Thyroid gland (tissue), 4 donors: ENCODE measurements around the gene GCC2.

ENCODE experiments used
- POLR2A ChIP-seq, 2 donors: fragments of 450-650 bp; IDR thresholded peaks; one replicate each; pipeline ENCODE4 v1.6.1; 2017; ENCODE audit warnings: antibody characterized with exemption in 2 of 2, mild to moderate bottlenecking in 2 of 2, moderate library complexity in 1 of 2
- TF ChIP-seq, protein P1 (sequence below), 6 experiments: fragments of 200-600 bp in 3 of 6; fragments of 450-650 bp in 3 of 6; sonication (generic) in 3 of 6; IDR thresholded peaks; one replicate each; pipeline ENCODE4 v1.5.1; 2016 to 2019; ENCODE audit warnings: antibody characterized with exemption in 6 of 6, mild to moderate bottlenecking in 2 of 6, inconsistent platforms in 1 of 6, moderate library complexity in 1 of 6

DNA sequence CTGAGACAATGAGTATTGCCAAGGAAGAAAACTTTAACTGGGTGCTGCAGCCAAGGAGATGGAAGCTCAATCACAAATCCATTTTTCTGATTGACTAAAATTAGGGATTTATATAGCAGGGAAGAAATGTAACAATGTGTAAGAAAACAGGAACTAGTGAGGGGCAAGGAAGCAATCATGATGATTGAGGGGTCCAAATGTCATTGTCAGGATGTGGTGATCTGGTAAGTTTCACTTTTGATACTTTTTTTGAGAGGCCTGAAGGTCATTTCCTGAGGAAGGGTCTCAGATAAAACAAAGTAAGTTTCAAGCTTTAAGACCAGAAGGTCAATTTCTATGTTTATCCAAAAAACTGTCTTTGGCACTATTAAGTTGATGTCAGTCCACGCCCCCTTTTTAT is 12.0 kb upstream of the GCC2 start:
- TF ChIP-seq, protein P1, sequence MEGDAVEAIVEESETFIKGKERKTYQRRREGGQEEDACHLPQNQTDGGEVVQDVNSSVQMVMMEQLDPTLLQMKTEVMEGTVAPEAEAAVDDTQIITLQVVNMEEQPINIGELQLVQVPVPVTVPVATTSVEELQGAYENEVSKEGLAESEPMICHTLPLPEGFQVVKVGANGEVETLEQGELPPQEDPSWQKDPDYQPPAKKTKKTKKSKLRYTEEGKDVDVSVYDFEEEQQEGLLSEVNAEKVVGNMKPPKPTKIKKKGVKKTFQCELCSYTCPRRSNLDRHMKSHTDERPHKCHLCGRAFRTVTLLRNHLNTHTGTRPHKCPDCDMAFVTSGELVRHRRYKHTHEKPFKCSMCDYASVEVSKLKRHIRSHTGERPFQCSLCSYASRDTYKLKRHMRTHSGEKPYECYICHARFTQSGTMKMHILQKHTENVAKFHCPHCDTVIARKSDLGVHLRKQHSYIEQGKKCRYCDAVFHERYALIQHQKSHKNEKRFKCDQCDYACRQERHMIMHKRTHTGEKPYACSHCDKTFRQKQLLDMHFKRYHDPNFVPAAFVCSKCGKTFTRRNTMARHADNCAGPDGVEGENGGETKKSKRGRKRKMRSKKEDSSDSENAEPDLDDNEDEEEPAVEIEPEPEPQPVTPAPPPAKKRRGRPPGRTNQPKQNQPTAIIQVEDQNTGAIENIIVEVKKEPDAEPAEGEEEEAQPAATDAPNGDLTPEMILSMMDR (IDR thresholded peaks at IDR 0.05), result no peak
- TF ChIP-seq POLR2A (IDR thresholded peaks at IDR 0.05), result no peak
